ENCODE data around the gene ST3GAL5. TPM values are rescaled to one million over a fixed set of nuclear protein-coding genes. Genes with fewer than 3 reads are reported as not detected.

The ST3GAL5 gene
- total and polyA plus RNA-seq, 5 donors = 5.4 to 14.0 (median 8.7) TPM

- H3K9me3 ChIP-seq (ENCODE audit: control insufficient read depth, low read length) = no peaks in the 10 kb centered on the region
- no peaks in the 10 kb centered on the region for H3K27me3 ChIP-seq (ENCODE audit: control insufficient read depth, insufficient read depth)
- ATAC-seq = no peak
- 89% methylated on average over 19 of the region's 19 CpGs for WGBS
- no peak overlapping the region for H3K27ac ChIP-seq (ENCODE audit: low read length)
- no peak overlapping the region for H3K4me3 ChIP-seq (ENCODE audit: low read length)
- DNase-seq = no peak
- intact Hi-C loops (cut with DNase I) = no loop called here
- H3K4me1 ChIP-seq (ENCODE audit: control insufficient read depth, insufficient read depth, low read length) = peaks cover 9% of the 10 kb centered on the region
Measured at GRCh38 chr2:85929096-85930050, 40.6 kb upstream of the ST3GAL5 start.

- Histone ChIP-seq H3K4me3 (ENCODE audit: low read length) (no peak overlapping the region), H3K9me3 (ENCODE audit: control insufficient read depth, low read length) (no peaks in the 10 kb centered on the region), H3K27me3 (ENCODE audit: control insufficient read depth, insufficient read depth) (no peaks in the 10 kb centered on the region), H3K4me1 (ENCODE audit: control insufficient read depth, insufficient read depth, low read length) (peaks cover 10% of the 10 kb centered on the region), H3K27ac (ENCODE audit: low read length) (no peak overlapping the region)
- no peak for DNase-seq
- intact Hi-C loops (cut with DNase I) = no loop called here
- 86% methylated on average over 9 of the region's 9 CpGs for WGBS
- ATAC-seq = no peak
Measured at GRCh38 chr2:85926931-85927661, 38.3 kb upstream of the ST3GAL5 start.

- no peak for ATAC-seq
- Histone ChIP-seq H3K4me3 (ENCODE audit: low read length) (no peak overlapping the region), H3K27ac (ENCODE audit: low read length) (no peak overlapping the region), H3K27me3 (ENCODE audit: control insufficient read depth, insufficient read depth) (no peaks in the 10 kb centered on the region), H3K4me1 (ENCODE audit: control insufficient read depth, insufficient read depth, low read length) (peaks cover 10% of the 10 kb centered on the region), H3K9me3 (ENCODE audit: control insufficient read depth, low read length) (no peaks in the 10 kb centered on the region)
- 74% methylated on average over 5 of the region's 5 CpGs for WGBS
- no peak for DNase-seq
- intact Hi-C loops (cut with DNase I) = no loop called here
Measured at GRCh38 chr2:85926526-85926925, 37.7 kb upstream of the ST3GAL5 start.

GRCh38 chr2:85925216-85925671 lies 36.5 kb upstream of the ST3GAL5 start:
- 89% methylated on average over 2 of the region's 2 CpGs for WGBS
- intact Hi-C loops (cut with DNase I) = no loop called here
- H3K27ac ChIP-seq (ENCODE audit: low read length) = peak overlapping the region; percentile 95
- H3K4me1 ChIP-seq (ENCODE audit: control insufficient read depth, insufficient read depth, low read length) = peaks cover 10% of the 10 kb centered on the region
- H3K27me3 ChIP-seq (ENCODE audit: control insufficient read depth, insufficient read depth) = no peaks in the 10 kb centered on the region
- ATAC-seq (no peak), DNase-seq (no peak)
- H3K9me3 ChIP-seq (ENCODE audit: control insufficient read depth, low read length) = no peaks in the 10 kb centered on the region
- no peak overlapping the region for H3K4me3 ChIP-seq (ENCODE audit: low read length)

- 45% methylated on average over 4 of the region's 4 CpGs for WGBS
- peaks cover 10% of the 10 kb centered on the region for H3K4me1 ChIP-seq (ENCODE audit: control insufficient read depth, insufficient read depth, low read length)
- H3K27me3 ChIP-seq (ENCODE audit: control insufficient read depth, insufficient read depth) = no peaks in the 10 kb centered on the region
- peak; percentile 90 to 94 for ATAC-seq
- no peaks in the 10 kb centered on the region for H3K9me3 ChIP-seq (ENCODE audit: control insufficient read depth, low read length)
- H3K27ac ChIP-seq (ENCODE audit: low read length) = peak overlapping the region; percentile 95
- no peak overlapping the region for H3K4me3 ChIP-seq (ENCODE audit: low read length)
- intact Hi-C loops (cut with DNase I) = no loop called here
- DNase-seq = peak; percentile 62 to 80 (median 75)
Measured at GRCh38 chr2:85924522-85924921, 35.7 kb upstream of the ST3GAL5 start.

GRCh38 chr2:85922199-85922598 lies 33.4 kb upstream of the ST3GAL5 start:
- Histone ChIP-seq H3K27me3 (ENCODE audit: control insufficient read depth, insufficient read depth) (no peaks in the 10 kb centered on the region), H3K4me1 (ENCODE audit: control insufficient read depth, insufficient read depth, low read length) (peaks cover 10% of the 10 kb centered on the region), H3K9me3 (ENCODE audit: control insufficient read depth, low read length) (no peaks in the 10 kb centered on the region), H3K4me3 (ENCODE audit: low read length) (no peak overlapping the region), H3K27ac (ENCODE audit: low read length) (no peak overlapping the region)
- DNase-seq (no peak), ATAC-seq (no peak)
- intact Hi-C loops (cut with DNase I) = no loop called here
- WGBS = 77% methylated on average over 3 of the region's 3 CpGs

- no peaks in the 10 kb centered on the region for H3K27me3 ChIP-seq (ENCODE audit: control insufficient read depth, insufficient read depth)
- H3K4me1 ChIP-seq (ENCODE audit: control insufficient read depth, insufficient read depth, low read length) = peaks cover 10% of the 10 kb centered on the region
- 64% methylated on average over 5 of the region's 5 CpGs for WGBS
- no peak for ATAC-seq
- H3K27ac ChIP-seq (ENCODE audit: low read length) = no peak overlapping the region
- no peaks in the 10 kb centered on the region for H3K9me3 ChIP-seq (ENCODE audit: control insufficient read depth, low read length)
- no peak for DNase-seq
- intact Hi-C loops (cut with DNase I) = no loop called here
- no peak overlapping the region for H3K4me3 ChIP-seq (ENCODE audit: low read length)
Measured at GRCh38 chr2:85921659-85922058, 32.9 kb upstream of the ST3GAL5 start.

- Histone ChIP-seq H3K27me3 (ENCODE audit: control insufficient read depth, insufficient read depth) (no peaks in the 10 kb centered on the region), H3K27ac (ENCODE audit: low read length) (peak overlapping the region; percentile 15), H3K4me3 (ENCODE audit: low read length) (no peak overlapping the region), H3K4me1 (ENCODE audit: control insufficient read depth, insufficient read depth, low read length) (peaks cover 10% of the 10 kb centered on the region), H3K9me3 (ENCODE audit: control insufficient read depth, low read length) (no peaks in the 10 kb centered on the region)
- intact Hi-C loops (cut with DNase I) = no loop called here
- 56% methylated on average over 5 of the region's 5 CpGs for WGBS
- DNase-seq = peak in 2 of 3 donors; percentile 46 to 70
- peak; percentile 39 to 62 for ATAC-seq
Measured at GRCh38 chr2:85920810-85921545, 32.2 kb upstream of the ST3GAL5 start.

- no peaks in the 10 kb centered on the region for H3K9me3 ChIP-seq (ENCODE audit: control insufficient read depth, low read length)
- no peak overlapping the region for H3K27ac ChIP-seq (ENCODE audit: low read length)
- intact Hi-C loops (cut with DNase I) = no loop called here
- DNase-seq (no peak), ATAC-seq (no peak)
- H3K27me3 ChIP-seq (ENCODE audit: control insufficient read depth, insufficient read depth) = no peaks in the 10 kb centered on the region
- WGBS = 51% methylated on average over 3 of the region's 3 CpGs
- peaks cover 2% of the 10 kb centered on the region for H3K4me1 ChIP-seq (ENCODE audit: control insufficient read depth, insufficient read depth, low read length)
- H3K4me3 ChIP-seq (ENCODE audit: low read length) = no peak overlapping the region
Measured at GRCh38 chr2:85917887-85918795, 29.4 kb upstream of the ST3GAL5 start.
